Activated naive CD4-positive, alpha-beta T cell treated with anti-CD3 and anti-CD28 coated beads, Interleukin-2, amount 50 U/mL, for 72 hours (primary cell): ENCODE measurements around the gene METAP1D. TPM values are rescaled to one million over a fixed set of nuclear protein-coding genes. Genes with fewer than 3 reads are reported as not detected.

ENCODE experiments used
- ATAC-seq, 2 donors: fragments of 150-1000 bp; cut with Tn5 transposase; 2 replicates each; pipeline ENCODE4 v1.10.0; 2021; ENCODE audit warnings: mild to moderate bottlenecking in 2 of 2, moderate library complexity in 2 of 2
- DNase-seq, 2 donors: peaks; one replicate each; pipeline ENCODE4 v3.0.0; 2021 to 2022; ENCODE audit warnings: low spot score in 2 of 2
- H3K27ac Mint-ChIP-seq, 2 donors: one replicate each; pipeline ENCODE4 v1.8.0; 2022; ENCODE audit warnings: mild to moderate bottlenecking in 2 of 2, mixed read lengths in 2 of 2
- H3K36me3 Mint-ChIP-seq, 2 donors: one replicate each; pipeline ENCODE4 v1.8.0; 2022; ENCODE audit warnings: mixed read lengths in 2 of 2
- H3K9me3 Mint-ChIP-seq, 2 donors: one replicate each; pipeline ENCODE4 v1.8.0; 2022; ENCODE audit warnings: mixed read lengths in 2 of 2
- total RNA-seq, 2 donors: library from RNA; stranded (reverse); gene quantifications; one replicate each; pipeline ENCODE4 v1.2.3, GENCODE V29; 2022

The METAP1D gene
- total RNA-seq, 2 donors from 2014 or later, result 2.6 to 4.2 TPM

DNA sequence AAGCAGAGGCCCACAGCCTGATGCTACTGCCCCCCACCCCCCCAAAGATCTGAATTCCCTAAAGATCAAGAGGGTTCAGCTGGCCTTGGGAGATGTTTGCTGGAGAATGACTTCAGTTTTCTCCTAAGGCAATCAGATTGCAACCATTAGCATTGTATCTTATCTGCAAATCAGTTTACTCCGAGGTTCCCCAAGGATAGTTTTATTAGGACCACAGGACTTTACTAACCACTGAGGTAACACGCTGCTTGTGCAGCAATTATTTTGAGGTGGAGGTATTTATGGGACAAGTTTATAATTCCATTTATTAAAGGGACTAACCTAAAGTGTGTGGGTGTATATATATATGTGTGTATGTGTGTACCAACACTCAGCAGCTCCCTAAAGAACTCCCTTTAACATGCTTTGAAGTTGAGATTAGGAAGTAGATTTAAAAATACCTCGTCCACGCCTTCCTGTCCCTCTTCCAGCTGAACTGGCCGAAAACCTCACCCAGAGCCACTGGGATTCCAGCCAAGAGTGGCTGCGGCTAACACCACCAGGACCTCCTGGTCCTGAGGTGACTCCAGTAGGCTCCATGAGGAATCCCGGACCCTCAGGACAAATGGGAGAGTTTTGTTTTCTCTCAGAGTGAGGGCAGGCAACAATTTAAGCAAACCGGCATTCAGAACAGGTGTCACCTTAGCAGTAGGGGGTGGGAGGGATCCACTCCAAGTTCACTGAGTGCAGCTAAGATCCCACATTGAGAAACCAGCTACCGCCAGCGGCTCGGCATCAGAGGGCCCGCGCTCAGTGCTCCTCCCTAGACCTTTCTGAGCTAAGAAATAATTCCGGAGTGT lies 82.6 kb downstream of the METAP1D start:
- ATAC-seq, result no peak
- Mint-ChIP-seq H3K9me3 (no peaks in the 10 kb centered on the region), H3K36me3 (peaks cover 21 to 43% of the 10 kb centered on the region in 2 donors), H3K27ac (no peak overlapping the region)
- DNase-seq, result no peak

DNA sequence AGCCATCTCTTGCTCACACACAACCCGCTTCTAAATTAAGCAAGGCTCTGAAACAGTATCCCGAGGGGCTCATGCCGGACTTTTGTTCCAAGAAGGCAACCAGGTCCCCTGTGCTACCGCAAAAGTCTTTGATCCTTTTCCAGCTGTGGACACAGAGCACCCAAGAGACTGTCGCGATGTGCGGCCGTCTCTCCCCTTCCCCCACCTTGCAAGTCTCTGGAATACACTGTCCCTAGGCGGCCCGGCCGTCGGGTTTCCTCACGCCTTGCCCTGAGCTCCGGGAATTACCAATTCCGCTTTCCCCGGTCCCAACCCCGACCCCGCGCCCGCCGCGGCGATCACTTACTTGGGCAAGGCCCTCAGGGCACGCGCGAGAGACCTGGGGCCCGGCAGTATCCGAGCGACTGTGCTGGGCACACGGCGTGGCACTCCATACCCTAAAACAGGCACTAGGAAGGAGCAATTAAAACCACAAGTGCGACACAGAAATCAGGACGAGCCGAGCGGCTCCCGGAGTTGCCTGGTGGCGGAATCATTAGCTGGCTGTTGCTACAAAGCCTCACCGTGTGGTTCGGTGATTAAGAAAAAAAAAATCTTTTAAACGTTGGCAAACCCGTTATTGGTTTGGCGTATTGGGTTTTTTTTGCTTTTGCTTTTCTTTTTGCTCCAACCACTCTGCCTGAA lies 83.3 kb downstream of the METAP1D start:
- H3K36me3 Mint-ChIP-seq, result peaks cover 29 to 51% of the 10 kb centered on the region in 2 donors
- no peaks in the 10 kb centered on the region for H3K9me3 Mint-ChIP-seq
- H3K27ac Mint-ChIP-seq, result peak overlapping the region in 1 of 2 donors; percentile 44
- DNase-seq (no peak), ATAC-seq (no peak)

DNA sequence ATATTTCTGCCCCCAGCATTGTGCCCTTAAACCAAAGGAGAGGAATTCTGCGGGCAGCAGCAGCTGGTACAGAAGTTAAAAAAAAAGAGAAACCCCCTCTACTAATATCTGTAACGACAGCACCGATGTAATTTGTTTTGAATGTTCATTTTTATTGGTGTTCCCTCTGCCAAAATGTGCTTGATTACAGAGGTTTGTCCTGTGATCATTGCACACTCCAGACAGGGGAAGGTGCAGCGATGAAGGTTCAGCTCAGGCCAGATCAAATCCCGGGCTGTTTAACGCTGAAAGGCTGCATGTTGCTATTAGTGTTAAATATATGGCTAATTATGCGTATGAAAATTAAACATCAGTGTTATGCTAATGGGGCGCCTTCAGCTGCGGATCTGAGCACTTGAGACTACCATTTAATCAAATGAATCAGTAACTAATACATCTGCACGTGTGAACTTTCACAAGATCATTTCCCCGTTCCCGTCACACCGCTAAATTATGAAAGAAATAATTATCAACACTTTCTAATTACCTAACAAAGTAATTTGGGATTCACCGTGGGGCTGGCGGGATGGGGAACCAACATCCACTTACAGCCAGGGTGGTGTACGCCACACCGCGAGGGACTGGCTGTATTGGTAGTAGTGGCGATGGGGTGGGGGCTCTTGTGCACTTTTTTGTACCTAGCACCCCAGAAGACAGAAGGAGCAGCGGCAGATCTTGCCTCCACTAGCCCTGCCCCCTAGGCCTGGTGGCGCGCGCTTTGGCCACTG lies 84.1 kb downstream of the METAP1D start:
- peaks cover 29 to 57% of the 10 kb centered on the region in 2 donors for H3K36me3 Mint-ChIP-seq
- DNase-seq, result no peak
- no peaks in the 10 kb centered on the region for H3K9me3 Mint-ChIP-seq
- ATAC-seq, result no peak
- H3K27ac Mint-ChIP-seq, result peak overlapping the region in 1 of 2 donors; percentile 44

DNA sequence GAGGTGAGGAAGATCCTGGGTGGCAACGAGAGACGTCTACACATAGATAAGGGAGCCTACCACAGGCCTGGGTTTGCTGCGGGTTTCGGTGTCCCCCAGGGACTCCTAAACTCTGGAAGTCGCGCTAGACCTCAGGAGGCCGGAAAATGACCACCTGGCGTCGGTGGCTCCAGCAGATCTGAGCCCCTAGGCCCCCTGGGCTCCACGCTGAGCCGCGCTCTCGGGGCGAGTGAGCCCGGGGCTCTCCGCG lies 84.6 kb downstream of the METAP1D start:
- Mint-ChIP-seq H3K27ac (no peak overlapping the region), H3K9me3 (no peaks in the 10 kb centered on the region), H3K36me3 (peaks cover 29 to 54% of the 10 kb centered on the region in 2 donors)
- ATAC-seq (no peak), DNase-seq (no peak)

DNA sequence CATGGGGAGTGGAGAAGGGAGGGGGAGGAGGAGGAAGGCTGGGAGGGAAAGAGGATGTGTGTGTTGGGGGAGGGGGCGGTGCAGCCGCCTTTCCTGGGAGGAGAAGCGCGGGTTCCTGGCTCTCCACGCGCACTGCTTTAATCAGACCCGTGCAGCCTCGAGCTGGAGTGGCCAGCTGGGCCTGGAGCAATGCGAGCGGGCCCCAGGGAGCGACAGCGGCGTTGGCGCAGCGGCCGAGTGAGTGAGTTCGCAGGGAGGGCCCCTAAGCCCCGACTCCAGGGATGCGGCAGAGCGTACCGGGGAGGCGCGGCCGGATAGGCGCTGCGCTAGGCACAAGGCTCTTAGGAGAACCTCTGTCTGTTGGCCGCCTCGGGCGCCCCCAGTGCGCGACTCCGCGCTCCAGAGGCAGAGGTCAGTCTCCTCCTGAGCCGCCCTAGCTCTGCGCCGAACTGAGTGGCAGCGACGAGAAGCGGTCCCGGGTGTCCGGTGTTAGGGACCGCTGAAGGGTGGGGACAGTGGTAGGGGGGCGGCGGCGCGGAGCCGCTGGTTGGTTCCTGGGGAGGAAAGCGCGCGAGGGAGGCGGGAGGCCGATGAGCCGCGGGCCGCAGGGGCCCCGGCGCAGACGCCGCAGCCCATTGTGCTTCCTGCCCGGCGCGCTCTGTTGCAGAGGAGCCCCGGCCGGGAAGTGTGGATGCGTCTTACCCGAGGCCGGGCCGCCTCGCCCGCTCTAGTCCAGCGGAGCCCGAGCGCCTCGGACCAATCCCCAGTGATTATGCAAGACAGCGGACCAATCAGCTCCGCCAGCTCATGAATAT lies 85.1 kb downstream of the METAP1D start:
- peaks cover 29 to 56% of the 10 kb centered on the region in 2 donors for H3K36me3 Mint-ChIP-seq
- no peak overlapping the region for H3K27ac Mint-ChIP-seq
- DNase-seq, result no peak
- ATAC-seq, result peak; percentile 86 to 88
- H3K9me3 Mint-ChIP-seq, result no peaks in the 10 kb centered on the region

DNA sequence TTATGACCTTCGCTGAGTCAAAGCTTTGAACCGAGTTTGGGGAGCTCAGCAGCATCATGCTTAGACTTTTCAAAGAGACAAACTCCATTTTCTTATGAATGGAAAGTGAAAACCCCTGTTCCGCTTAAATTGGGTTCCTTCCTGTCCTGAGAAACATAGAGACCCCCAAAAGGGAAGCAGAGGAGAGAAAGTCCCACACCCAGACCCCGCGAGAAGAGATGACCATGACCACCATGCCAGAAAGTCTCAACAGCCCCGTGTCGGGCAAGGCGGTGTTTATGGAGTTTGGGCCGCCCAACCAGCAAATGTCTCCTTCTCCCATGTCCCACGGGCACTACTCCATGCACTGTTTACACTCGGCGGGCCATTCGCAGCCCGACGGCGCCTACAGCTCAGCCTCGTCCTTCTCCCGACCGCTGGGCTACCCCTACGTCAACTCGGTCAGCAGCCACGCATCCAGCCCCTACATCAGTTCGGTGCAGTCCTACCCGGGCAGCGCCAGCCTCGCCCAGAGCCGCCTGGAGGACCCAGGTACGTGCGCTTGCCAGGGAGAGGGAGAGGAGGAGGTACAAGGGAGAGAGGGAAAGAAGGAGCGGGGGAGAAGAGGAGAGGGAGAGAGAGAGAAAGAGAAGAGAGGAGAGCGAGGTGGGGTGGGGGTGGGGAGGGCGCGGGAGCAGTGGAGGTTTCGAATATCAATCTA lies 85.9 kb downstream of the METAP1D start, which contains the start of gene DLX1:
Gene DLX1, plus strand, starts transcription at position 48 of the 700 bp plus-strand sequence. Its CDS starts 171 bp downstream, at position 219.
- Mint-ChIP-seq H3K9me3 (no peaks in the 10 kb centered on the region), H3K36me3 (peaks cover 22 to 55% of the 10 kb centered on the region in 2 donors), H3K27ac (peak within 1 kb of the TSS in 1 of 2 donors; percentile 14)
- no peak for DNase-seq
- peak; percentile 1 to 7 for ATAC-seq

DNA sequence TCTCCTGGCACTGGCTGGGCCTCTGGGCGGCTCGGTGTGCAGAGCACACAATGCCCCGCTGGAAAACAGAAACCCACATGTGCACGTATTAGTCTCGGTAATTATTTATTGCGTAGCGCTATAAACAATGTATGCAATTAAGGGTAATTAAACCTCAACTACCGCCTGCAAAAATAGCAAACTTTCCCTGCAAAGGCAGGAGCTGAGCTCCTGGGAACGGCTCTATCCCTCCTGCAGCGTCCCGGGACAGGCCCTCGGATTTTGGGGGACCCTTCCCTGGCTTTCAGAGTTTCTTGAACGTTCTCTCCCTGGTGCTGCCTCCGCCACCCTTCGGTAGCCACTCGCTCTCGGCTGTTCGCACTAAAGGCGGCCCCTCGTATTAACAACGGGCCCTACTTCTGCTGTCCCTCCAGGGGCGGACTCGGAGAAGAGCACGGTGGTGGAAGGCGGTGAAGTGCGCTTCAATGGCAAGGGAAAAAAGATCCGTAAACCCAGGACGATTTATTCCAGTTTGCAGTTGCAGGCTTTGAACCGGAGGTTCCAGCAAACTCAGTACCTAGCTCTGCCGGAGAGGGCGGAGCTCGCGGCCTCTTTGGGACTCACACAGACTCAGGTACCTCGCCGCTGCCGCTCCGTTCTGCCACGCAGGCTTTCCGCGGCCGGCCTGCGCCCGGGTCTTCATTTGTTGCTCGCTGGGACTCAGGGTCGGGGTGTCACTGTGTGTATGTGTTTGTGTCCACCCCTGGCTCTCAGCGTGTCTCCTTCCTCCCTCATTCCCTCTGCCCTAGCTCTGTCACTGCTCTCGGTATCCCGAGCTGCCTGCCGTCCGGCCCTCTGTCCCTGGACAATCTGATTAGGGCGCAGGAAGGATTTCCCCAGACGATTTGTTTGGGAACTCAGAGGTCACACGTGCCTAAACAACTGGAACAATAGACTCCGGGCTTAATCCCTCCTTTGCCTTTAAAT lies 86.8 kb downstream of the METAP1D start:
- H3K9me3 Mint-ChIP-seq, result no peaks in the 10 kb centered on the region
- H3K27ac Mint-ChIP-seq, result peak overlapping the region in 1 of 2 donors; percentile 85
- ATAC-seq, result peak; percentile 31 to 63
- peaks cover 19 to 52% of the 10 kb centered on the region in 2 donors for H3K36me3 Mint-ChIP-seq
- DNase-seq, result no peak

DNA sequence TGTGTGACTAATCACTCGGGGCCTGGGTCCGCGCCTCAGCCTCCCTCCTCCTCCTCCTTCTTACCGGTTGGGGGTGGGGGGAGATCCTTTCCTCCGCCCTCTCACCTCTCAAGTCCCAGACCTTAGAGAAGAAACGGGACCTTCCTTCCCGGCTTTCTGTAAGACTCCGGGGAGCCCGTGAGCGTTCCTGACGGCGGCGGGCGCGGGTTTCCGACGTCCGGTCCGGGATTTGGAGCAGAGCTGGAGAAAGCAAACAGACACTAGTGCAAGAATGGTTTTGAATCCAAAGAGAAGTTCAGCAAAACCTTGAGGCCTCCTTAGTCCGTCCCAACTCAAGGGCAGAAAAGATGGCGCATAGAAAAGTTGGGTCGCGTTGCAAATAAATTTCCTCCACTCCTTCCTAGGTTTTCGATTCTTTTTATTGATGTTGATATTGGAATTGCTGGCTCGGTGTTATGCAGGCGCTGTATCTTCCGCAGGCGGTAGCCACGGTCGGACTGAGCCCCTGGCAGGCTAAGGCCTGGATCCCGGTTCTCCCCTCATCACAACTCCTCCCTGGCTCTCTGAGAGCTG lies 87.5 kb downstream of the METAP1D start:
- Mint-ChIP-seq H3K9me3 (no peaks in the 10 kb centered on the region), H3K27ac (peak overlapping the region in 1 of 2 donors; percentile 86), H3K36me3 (peaks cover 19 to 57% of the 10 kb centered on the region in 2 donors)
- DNase-seq (no peak), ATAC-seq (no peak)

DNA sequence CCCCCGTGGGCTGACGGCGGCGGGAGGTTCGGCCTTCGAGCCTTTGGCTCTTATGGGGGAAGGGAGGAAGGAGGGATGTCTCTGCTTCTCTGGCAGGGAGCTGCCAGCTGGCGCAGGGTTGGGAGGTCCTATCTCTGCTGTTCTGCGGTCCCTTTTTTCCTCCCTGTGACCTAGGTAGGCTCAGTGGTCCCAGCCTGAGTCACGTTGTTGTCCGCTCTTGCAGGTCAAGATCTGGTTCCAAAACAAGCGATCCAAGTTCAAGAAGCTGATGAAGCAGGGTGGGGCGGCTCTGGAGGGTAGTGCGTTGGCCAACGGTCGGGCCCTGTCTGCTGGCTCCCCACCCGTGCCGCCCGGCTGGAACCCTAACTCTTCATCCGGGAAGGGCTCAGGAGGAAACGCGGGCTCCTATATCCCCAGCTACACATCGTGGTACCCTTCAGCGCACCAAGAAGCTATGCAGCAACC lies 88.1 kb downstream of the METAP1D start:
- Mint-ChIP-seq H3K36me3 (peaks cover 19 to 61% of the 10 kb centered on the region in 2 donors), H3K9me3 (no peaks in the 10 kb centered on the region), H3K27ac (peak overlapping the region in 1 of 2 donors; percentile 86)
- DNase-seq (no peak), ATAC-seq (no peak)

DNA sequence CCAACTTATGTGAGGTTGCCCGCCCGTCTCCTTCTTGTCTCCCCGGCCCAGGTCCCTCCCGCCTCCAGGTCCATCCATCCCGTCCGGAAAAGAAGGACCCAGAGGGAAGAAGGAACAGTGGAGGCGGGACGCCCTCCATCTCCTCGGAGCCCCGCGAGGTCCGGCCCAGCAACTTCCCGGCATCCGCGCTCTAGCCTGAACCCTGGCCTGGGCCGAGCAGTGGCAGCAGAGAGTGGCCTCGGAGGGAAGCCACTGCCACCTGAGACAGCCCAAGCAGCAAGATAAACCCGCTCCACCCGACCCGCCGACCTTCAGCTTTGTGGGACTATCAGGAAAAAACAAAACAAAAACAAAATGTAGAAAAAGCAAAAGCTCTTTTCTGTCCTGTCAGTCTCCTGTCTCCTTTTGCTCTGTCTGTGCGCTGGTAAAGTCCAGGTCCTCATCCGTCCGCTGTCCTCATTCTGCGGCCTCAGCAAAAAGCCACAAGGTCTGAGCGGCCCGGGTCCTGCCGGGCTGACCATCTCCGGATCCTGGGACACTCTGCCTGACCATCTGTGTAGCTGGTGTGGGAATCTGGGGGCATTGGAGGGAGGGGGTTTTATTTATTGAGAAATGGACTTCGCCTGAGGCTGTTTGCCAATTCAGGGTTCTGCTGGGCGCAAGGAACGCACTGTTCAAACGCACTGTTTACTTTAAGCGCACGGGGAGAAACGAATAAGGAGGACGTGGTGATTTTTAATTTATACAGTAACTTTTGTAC lies 88.7 kb downstream of the METAP1D start:
- H3K27ac Mint-ChIP-seq, result peak overlapping the region in 1 of 2 donors; percentile 82
- H3K9me3 Mint-ChIP-seq, result no peaks in the 10 kb centered on the region
- DNase-seq (no peak), ATAC-seq (no peak)
- peaks cover 14 to 67% of the 10 kb centered on the region in 2 donors for H3K36me3 Mint-ChIP-seq

DNA sequence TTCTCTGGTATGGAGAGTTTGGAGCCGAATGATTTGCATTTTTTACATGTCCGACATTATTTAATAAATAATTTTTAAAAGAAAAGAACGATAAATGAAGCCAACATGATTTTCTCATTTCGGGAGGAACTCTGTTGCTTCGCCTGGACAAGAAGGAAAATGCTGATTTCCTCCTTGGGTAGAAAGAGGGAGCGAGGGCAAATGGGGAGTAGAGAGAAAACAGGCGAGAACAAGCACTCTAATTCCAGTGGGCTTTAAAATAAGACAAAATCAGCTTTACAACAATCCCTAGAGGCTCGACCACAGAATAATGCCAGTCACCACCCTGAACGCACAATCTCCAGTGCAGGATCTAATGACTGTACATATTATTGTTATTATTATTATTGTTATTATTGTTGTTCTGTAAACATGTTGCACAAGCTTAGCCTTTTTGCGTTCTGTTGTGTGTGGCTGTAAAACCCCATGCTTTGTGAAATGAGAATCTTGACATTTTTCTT lies 89.3 kb downstream of the METAP1D start:
- Mint-ChIP-seq H3K9me3 (no peaks in the 10 kb centered on the region), H3K36me3 (peaks cover 10 to 67% of the 10 kb centered on the region in 2 donors), H3K27ac (no peak overlapping the region)
- DNase-seq, result no peak
- no peak for ATAC-seq

DNA sequence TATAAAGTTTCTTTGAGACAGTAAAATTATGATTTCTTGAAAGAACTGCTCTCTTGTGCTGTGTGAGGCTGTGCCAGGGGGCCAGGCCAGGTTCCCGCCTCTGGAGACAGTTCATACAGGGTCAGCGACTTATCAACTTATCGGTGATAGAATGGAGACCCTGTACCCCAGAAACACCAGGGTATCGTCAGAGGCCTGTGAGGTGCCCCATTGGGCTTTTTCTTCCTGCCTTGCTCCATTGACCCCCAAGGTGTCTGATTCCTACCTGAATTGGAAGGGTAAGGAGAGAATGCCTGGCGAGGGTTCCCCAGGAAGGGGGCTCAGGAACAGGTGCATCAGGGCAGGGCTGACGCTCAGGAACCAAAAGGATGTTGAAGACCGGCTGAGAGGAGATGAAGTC lies 89.9 kb downstream of the METAP1D start:
- DNase-seq (no peak), ATAC-seq (no peak)
- Mint-ChIP-seq H3K9me3 (no peaks in the 10 kb centered on the region), H3K27ac (no peak overlapping the region), H3K36me3 (peaks cover 10 to 66% of the 10 kb centered on the region in 2 donors)

DNA sequence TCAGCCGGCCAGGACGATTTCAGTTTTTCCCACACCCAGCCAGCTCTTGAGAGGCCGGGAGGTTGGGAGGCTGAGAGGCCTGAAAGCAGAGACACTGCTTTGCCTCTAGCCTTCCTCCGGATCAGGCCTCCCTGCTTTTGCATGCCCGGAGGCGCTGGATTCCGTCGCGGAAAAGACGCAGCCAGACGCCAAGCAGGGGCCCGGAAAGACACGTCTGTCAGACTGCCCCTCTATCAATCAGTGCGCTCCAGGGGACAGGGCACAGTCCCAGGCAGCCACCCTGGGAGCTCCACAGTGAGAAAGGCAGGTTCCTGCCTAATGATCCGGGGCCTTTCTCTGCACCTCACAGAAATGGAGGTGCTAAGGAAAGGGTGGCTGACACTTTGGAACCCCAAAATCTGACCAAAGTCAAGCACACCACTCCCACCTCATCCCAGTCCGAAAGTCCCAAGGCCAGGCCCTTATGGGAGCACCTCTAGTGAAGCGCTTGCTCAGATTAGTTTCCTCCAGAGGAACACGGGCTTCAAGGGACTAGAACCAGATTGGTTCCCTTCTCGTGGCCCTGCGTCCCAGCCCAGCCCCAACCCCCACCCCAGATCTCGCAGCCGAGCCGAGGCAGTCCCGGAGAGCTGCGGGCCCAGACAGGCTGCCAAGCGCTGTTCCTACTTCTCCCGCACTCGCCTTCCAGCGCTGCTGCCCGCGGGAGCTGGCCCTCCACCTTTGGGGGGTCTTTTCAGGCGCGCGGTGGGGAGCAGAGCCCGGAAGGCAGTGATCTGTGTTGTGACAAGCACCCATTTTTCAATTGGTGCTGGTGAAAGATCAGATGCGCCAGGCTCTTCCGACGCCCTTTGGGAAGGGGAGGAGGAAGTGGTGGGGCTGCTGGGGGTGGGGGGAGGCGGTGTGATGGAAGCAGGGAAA lies 90.5 kb downstream of the METAP1D start:
- no peaks in the 10 kb centered on the region for H3K9me3 Mint-ChIP-seq
- ATAC-seq (no peak), DNase-seq (no peak)
- no peak overlapping the region for H3K27ac Mint-ChIP-seq
- H3K36me3 Mint-ChIP-seq, result peaks cover 10 to 64% of the 10 kb centered on the region in 2 donors
